H1 (cell line): Measurements from ENCODE around the gene PANX3.

Experiments used
- ASH2L ChIP-seq: fragments of 200-600, 300-600 bp; sonication (generic); IDR thresholded peaks from one replicate; pipeline ENCODE4 v1.7.1; 2017; ENCODE audit warnings: low read length
- RNF2 ChIP-seq: fragments of 200-900, 300-1000 bp; sonication (generic); IDR thresholded peaks from 2 replicates; pipeline ENCODE4 v1.7.1; 2016; ENCODE audit warnings: borderline replicate concordance, low read depth, mild to moderate bottlenecking, antibody characterized with exemption, low read length; ENCODE audit not compliant: poor library complexity, severe bottlenecking; ENCODE audit errors: missing control alignments
- SIRT6 ChIP-seq: IDR thresholded peaks from one replicate; pipeline ENCODE4 v1.7.1; 2012; ENCODE audit warnings: low read length, inconsistent platforms
- TAF1 ChIP-seq: IDR thresholded peaks from 2 replicates; pipeline ENCODE4 v1.6.1; 2011; ENCODE audit warnings: mild to moderate bottlenecking, low read depth, low read length
- ZNF274 ChIP-seq: IDR thresholded peaks from 2 replicates; pipeline ENCODE4 v1.7.0; 2012; ENCODE audit warnings: low read length, borderline replicate concordance; ENCODE audit errors: extremely low read depth
- TF ChIP-seq, protein P1 (sequence below), 3 experiments: IDR thresholded peaks; 1 replicate in 2 of 3; 2 replicates in 1 of 3; pipeline versions ENCODE4 v1.5.1 to v1.6.1; 2011; ENCODE audit warnings: low read length in 3 of 3, mild to moderate bottlenecking in 3 of 3, inconsistent platforms in 2 of 3, low read depth in 1 of 3, moderate library complexity in 1 of 3; ENCODE audit not compliant: insufficient read depth in 1 of 3; ENCODE audit errors: control extremely low read depth in 1 of 3

DNA sequence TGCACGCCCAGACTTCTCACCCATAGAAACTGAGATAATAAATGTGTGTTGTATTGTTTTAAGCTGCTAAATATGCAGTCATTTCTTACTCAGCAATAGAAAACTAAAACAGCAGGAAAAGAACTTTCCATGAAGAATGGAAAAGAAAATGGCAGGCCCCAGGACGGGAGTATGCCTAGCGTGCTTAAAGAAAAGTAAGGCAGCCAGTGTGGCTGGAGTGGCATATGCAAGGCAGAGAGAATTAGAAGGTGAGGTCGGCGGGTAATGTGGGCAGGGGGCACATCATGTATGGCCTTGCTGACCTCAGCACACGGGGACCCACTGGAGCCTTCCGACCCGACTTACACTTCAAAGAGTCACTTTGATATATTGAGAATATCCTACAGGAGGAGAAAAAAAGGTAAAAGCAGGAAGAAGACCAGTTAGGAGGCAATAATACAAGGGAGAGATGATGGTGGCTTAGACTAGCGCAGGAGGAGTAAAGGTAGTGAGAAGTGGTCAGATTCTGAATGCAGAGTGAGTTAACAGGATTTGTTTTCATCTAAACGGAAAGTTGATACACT is 31.9 kb downstream of the PANX3 start:
- no peak for TF ChIP-seq SIRT6
- TF ChIP-seq ASH2L, result no peak
- TF ChIP-seq TAF1, result no peak
- TF ChIP-seq, protein P1, sequence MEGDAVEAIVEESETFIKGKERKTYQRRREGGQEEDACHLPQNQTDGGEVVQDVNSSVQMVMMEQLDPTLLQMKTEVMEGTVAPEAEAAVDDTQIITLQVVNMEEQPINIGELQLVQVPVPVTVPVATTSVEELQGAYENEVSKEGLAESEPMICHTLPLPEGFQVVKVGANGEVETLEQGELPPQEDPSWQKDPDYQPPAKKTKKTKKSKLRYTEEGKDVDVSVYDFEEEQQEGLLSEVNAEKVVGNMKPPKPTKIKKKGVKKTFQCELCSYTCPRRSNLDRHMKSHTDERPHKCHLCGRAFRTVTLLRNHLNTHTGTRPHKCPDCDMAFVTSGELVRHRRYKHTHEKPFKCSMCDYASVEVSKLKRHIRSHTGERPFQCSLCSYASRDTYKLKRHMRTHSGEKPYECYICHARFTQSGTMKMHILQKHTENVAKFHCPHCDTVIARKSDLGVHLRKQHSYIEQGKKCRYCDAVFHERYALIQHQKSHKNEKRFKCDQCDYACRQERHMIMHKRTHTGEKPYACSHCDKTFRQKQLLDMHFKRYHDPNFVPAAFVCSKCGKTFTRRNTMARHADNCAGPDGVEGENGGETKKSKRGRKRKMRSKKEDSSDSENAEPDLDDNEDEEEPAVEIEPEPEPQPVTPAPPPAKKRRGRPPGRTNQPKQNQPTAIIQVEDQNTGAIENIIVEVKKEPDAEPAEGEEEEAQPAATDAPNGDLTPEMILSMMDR (IDR thresholded peaks at IDR 0.05; ENCODE audit: control extremely low read depth in 1 of 3, insufficient read depth in 1 of 3, low read depth in 1 of 3, low read length in 3 of 3), result no peak
- no peak for TF ChIP-seq RNF2
- TF ChIP-seq ZNF274, result no peak
